ENCODE data around the gene NEURL1. TPM values are rescaled to one million over a fixed set of nuclear protein-coding genes. Genes with fewer than 3 reads are reported as not detected.
"Not testable (repeated sequence)": the region's sequence is repeated elsewhere in the genome, so short reads cannot be mapped to it uniquely, and the experiment has no call there.

Gene NEURL1
- total and polyA plus RNA-seq, 12 donors: 0.05 to 1.0 (median 0.17) TPM; not detected in 3

- Histone ChIP-seq H3K4me1 (peaks cover 0 to 14% (median 7%) of the 10 kb centered on the region in 9 donors), H3K36me3 (no peaks in the 10 kb centered on the region), H3K4me3 (no peak overlapping the region), H3K27ac (no peak overlapping the region), H3K9me3 (no peaks in the 10 kb centered on the region), H3K27me3 (no peaks in the 10 kb centered on the region)
- TF ChIP-seq, protein P1, sequence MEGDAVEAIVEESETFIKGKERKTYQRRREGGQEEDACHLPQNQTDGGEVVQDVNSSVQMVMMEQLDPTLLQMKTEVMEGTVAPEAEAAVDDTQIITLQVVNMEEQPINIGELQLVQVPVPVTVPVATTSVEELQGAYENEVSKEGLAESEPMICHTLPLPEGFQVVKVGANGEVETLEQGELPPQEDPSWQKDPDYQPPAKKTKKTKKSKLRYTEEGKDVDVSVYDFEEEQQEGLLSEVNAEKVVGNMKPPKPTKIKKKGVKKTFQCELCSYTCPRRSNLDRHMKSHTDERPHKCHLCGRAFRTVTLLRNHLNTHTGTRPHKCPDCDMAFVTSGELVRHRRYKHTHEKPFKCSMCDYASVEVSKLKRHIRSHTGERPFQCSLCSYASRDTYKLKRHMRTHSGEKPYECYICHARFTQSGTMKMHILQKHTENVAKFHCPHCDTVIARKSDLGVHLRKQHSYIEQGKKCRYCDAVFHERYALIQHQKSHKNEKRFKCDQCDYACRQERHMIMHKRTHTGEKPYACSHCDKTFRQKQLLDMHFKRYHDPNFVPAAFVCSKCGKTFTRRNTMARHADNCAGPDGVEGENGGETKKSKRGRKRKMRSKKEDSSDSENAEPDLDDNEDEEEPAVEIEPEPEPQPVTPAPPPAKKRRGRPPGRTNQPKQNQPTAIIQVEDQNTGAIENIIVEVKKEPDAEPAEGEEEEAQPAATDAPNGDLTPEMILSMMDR (IDR thresholded peaks at IDR 0.05): no peak
- no peak for ATAC-seq
- DNase-seq: no peak
- WGBS, 2 donors: 97 to 99% methylated on average over 5 of the region's 5 CpGs
- intact Hi-C loops (cut with DNase I): no loop called here
Observed at GRCh38 chr10:103514244-103514643, 20.7 kb downstream of the NEURL1 start.

DNA sequence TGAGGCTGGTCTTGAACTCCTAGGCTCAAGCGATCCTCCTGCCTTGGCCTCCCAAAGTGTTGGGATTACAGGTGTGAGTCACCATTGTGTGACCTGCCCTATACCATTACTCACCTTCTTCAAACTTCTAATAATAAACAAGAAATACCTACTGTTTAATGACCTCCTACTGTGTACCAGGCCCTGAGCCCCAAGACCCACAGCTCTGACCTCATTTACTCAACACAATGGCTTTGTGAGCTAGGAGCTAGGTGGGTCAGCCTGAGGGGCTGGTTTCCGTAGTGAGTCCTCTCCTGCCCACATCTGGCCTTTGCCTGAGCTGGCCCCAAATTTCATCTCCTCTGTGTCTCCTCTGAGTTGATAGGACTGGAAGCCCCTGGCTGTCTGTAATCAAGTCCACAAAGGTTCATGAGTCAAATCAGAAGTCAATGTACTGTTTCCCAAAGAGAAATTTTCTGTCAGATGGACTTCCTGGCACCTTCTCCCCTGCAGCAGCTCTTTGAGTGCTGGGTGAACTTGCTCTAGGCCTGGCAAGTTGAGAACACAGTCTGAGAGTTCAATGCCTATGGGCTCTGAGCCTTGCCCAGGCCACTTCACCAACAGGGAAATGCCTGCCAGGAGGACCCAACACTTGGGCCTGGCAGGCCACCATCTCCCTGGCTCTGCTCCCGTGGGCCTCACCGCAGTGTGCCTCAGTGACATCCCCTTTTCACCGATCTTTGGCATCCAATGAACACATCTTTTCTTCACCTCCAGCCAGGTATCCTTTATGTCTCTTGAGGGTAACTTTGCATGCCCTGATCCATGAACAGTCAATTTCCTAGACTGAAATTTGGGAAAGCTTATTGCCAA is 24.0 kb downstream of the NEURL1 start:
- Histone ChIP-seq H3K4me1 (peaks cover 0 to 14% (median 7%) of the 10 kb centered on the region in 9 donors), H3K36me3 (no peaks in the 10 kb centered on the region), H3K27me3 (no peaks in the 10 kb centered on the region), H3K27ac (no peak overlapping the region), H3K9me3 (no peaks in the 10 kb centered on the region), H3K4me3 (no peak overlapping the region)
- DNase-seq: no peak
- intact Hi-C loops (cut with DNase I): no loop called here
- no peak for ATAC-seq
- TF ChIP-seq, protein P1 (IDR thresholded peaks at IDR 0.05): no peak
- 96 to 97% methylated on average over 5 of the region's 5 CpGs for WGBS, 2 donors

- no peak for ATAC-seq
Observed at GRCh38 chr10:103519798-103520197, 26.3 kb downstream of the NEURL1 start.

GRCh38 chr10:103522006-103522405 is 28.5 kb downstream of the NEURL1 start:
- 87 to 90% methylated on average over 7 of the region's 7 CpGs for WGBS, 2 donors
- H3K27ac ChIP-seq; H3K4me1 ChIP-seq; H3K4me3 ChIP-seq; H3K27me3 ChIP-seq; ATAC-seq; intact Hi-C loops (cut with DNase I); H3K36me3 ChIP-seq; DNase-seq: not testable (repeated sequence)
- peaks cover 0 to 15% (median 0%) of the 10 kb centered on the region in 11 donors for H3K9me3 ChIP-seq

More at GRCh38 chr10:103519798-103520197, 26.3 kb downstream of the NEURL1 start:
- Histone ChIP-seq H3K27ac (no peak overlapping the region), H3K4me1 (peaks cover 0 to 11% (median 6%) of the 10 kb centered on the region in 9 donors), H3K4me3 (no peak overlapping the region), H3K9me3 (peaks cover 0 to 8% (median 0%) of the 10 kb centered on the region in 11 donors), H3K27me3 (no peaks in the 10 kb centered on the region), H3K36me3 (no peaks in the 10 kb centered on the region)
- WGBS, 2 donors: 82 to 83% methylated on average over 4 of the region's 4 CpGs
- TF ChIP-seq, protein P1 (IDR thresholded peaks at IDR 0.05): no peak
- intact Hi-C loops (cut with DNase I): no loop called here
- no peak for DNase-seq

DNA sequence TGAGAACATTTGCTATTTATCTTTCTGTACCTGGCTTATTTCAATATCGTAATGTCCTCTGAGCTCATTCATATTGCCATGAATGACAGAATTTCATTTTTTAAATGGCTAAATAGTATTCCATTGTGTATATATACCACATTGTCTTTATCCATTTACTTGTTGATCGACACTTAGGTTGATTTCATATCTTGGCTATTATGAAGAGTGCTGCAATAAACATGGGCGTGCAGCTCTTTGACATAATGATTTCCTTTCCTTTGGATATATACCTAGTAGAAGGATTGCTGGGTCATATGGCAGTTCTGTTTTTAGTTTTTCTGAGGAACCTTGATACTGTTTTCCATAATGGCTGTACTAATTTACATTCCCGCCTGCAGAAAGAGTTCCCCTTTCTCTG is 30.2 kb downstream of the NEURL1 start:
- WGBS, 2 donors: 90 to 93% methylated on average over 4 of the region's 4 CpGs
- Histone ChIP-seq H3K9me3 (peaks cover 0 to 15% (median 0%) of the 10 kb centered on the region in 11 donors), H3K27me3 (no peaks in the 10 kb centered on the region), H3K4me3 (no peak overlapping the region), H3K27ac (no peak overlapping the region), H3K36me3 (no peaks in the 10 kb centered on the region), H3K4me1 (no peaks in the 10 kb centered on the region)
- TF ChIP-seq, protein P1 (IDR thresholded peaks at IDR 0.05): no peak
- intact Hi-C loops (cut with DNase I): no loop called here
- no peak for DNase-seq
- ATAC-seq: no peak
